ENCODE measurements around the gene LRRN2. TPM values are rescaled to one million over a fixed set of nuclear protein-coding genes. Genes with fewer than 3 reads are reported as not detected.

LRRN2 gene
- total and polyA plus RNA-seq, 2 of the 8 experiments (the other 6 are each of a cell fraction or from before 2014, with no cell fraction given): 1.8 to 2.3 TPM

- Histone ChIP-seq H4K91ac (replicated peaks; ENCODE audit: insufficient read length, low read length) (no peak overlapping the region), H3K23ac (ENCODE audit: insufficient read length) (no peak overlapping the region), H2AFZ (ENCODE audit: low read length) (no peak overlapping the region), H3K4me2 (ENCODE audit: insufficient read depth in 1 of 2, low read depth in 2 of 2, low read length in 2 of 2) (no peak overlapping the region), H3K79me2 (ENCODE audit: control insufficient read depth in 1 of 2, insufficient read depth in 2 of 2, low read length in 2 of 2) (no peaks in the 10 kb centered on the region), H3K4me3 (ENCODE audit: extremely low read depth in 1 of 4, insufficient read depth in 2 of 4, low read depth in 3 of 4, low read length in 4 of 4) (no peak overlapping the region), H2BK20ac (ENCODE audit: low read length) (no peak overlapping the region), H2BK12ac (ENCODE audit: low read depth, low read length) (peak overlapping the region; percentile 14; the same call in 1 of the 2 replicates), H2BK5ac (ENCODE audit: low read depth, low read length) (no peak overlapping the region), H3K4me1 (replicated peaks in 1 of 4; ENCODE audit: control insufficient read depth in 3 of 4, insufficient read depth in 4 of 4, low read length in 3 of 4) (peaks cover 1 to 4% (median 2%) of the 10 kb centered on the region in 4 experiments; a peak in 5 of 7 replicates), H4K20me1 (replicated peaks in 1 of 2; ENCODE audit: control insufficient read depth in 1 of 2, insufficient read depth in 2 of 2, low read length in 2 of 2) (no peaks in the 10 kb centered on the region), H4K8ac (ENCODE audit: extremely low read depth, insufficient read depth, low read length) (no peak overlapping the region), H3K23me2 (ENCODE audit: low read depth, low read length) (no peaks in the 10 kb centered on the region; the same call in 1 of the 2 replicates), H3K27ac (ENCODE audit: low read depth, low read length) (no peak overlapping the region), H3K56ac (replicated peaks; ENCODE audit: insufficient read length, low read depth, low read length) (no peak overlapping the region), H2BK120ac (replicated peaks; ENCODE audit: low read depth, low read length) (no peak overlapping the region), H2AK5ac (ENCODE audit: low read depth, low read length) (no peak overlapping the region), H3K9ac (replicated peaks in 1 of 4; ENCODE audit: extremely low read depth in 1 of 4, low read depth in 3 of 4, low read length in 3 of 4) (no peak overlapping the region), H3K18ac (ENCODE audit: extremely low read depth, low read length) (no peak overlapping the region), H3K79me1 (ENCODE audit: low read depth, low read length) (no peaks in the 10 kb centered on the region), H3K14ac (ENCODE audit: insufficient read length) (no peak overlapping the region), H3K27me3 (replicated peaks in 1 of 4; ENCODE audit: control insufficient read depth in 3 of 4, extremely low read depth in 1 of 4, insufficient read depth in 3 of 4, low read length in 3 of 4) (no peaks in the 10 kb centered on the region; a peak in 3 of 7 replicates), H2BK15ac (ENCODE audit: low read length) (no peak overlapping the region), H4K5ac (ENCODE audit: insufficient read length, low read depth, low read length) (no peak overlapping the region), H3K4ac (replicated peaks; ENCODE audit: insufficient read length, low read depth, low read length) (no peak overlapping the region), H3K9me3 (ENCODE audit: insufficient read depth in 2 of 2, low read depth in 1 of 2, low read length in 1 of 2) (no peaks in the 10 kb centered on the region), H3K36me3 (ENCODE audit: control insufficient read depth in 2 of 4, insufficient read depth in 4 of 4, low read length in 3 of 4) (no peaks in the 10 kb centered on the region)
- 87% methylated on average over 7 of the region's 7 CpGs; no CpG with 5 or more reads in 1 of the 2 experiments for WGBS, 2 experiments (ENCODE audit: extremely low coverage in 1 of 2, insufficient coverage in 1 of 2, insufficient read length in 1 of 2, insufficient replicate concordance in 2 of 2, low coverage in 1 of 2, low lambda C conversion rate in 2 of 2, missing lambda C conversion rate in 1 of 2)
- POLR2A ChIA-PET (ENCODE audit: partially characterized antibody): interaction anchor here (1.0 to 1.5 kb wide), 3 partner anchors 9 to 17 kb away, joined by 3 to 4 read pairs (median 3); partner anchors contain the start of gene LRRN2
- TF ChIP-seq SIN3A (conservative IDR thresholded peaks at IDR 0.05 in 1 of 2, IDR thresholded peaks at IDR 0.05 in 1 of 2; ENCODE audit: low read depth in 1 of 2, low read length in 2 of 2) (no peak), KDM4A (IDR thresholded peaks at IDR 0.05; ENCODE audit: low read depth, low read length, severe bottlenecking) (no peak), RXRA (IDR thresholded peaks at IDR 0.05; ENCODE audit: insufficient read depth, low read depth, low read length) (no peak), TEAD4 (IDR thresholded peaks at IDR 0.05; ENCODE audit: low read depth, low read length) (no peak), ASH2L (IDR thresholded peaks at IDR 0.05; ENCODE audit: low read length) (no peak), RBBP5 (IDR thresholded peaks at IDR 0.05; ENCODE audit: borderline replicate concordance, low read depth, low read length) (no peak)
- no peak for FAIRE-seq
- CTCF ChIA-PET (ENCODE audit: partially characterized antibody): interaction anchor here (1.0 to 5.0 kb wide), 13 partner anchors 11 to 128 kb away, joined by 3 to 53 read pairs (median 4); no protein-coding TSS in a partner anchor
- no peak for DNase-seq (ENCODE audit: low read depth in 1 of 2, low spot score in 2 of 2)
Measured at GRCh38 chr1:204694145-204694544, 8.6 kb upstream of the LRRN2 start.
